ENCODE measurements around the gene CMTR2.

The CMTR2 gene

GRCh38 chr16:71276589-71277334 lies 12.4 kb downstream of the CMTR2 start:
- DNase-seq (ENCODE audit: low read depth): no peak

GRCh38 chr16:71273384-71273783 lies 15.8 kb downstream of the CMTR2 start:
- DNase-seq (ENCODE audit: low read depth): no peak

GRCh38 chr16:71264299-71264698 lies 24.9 kb downstream of the CMTR2 start:
- DNase-seq (ENCODE audit: low read depth): no peak

DNA sequence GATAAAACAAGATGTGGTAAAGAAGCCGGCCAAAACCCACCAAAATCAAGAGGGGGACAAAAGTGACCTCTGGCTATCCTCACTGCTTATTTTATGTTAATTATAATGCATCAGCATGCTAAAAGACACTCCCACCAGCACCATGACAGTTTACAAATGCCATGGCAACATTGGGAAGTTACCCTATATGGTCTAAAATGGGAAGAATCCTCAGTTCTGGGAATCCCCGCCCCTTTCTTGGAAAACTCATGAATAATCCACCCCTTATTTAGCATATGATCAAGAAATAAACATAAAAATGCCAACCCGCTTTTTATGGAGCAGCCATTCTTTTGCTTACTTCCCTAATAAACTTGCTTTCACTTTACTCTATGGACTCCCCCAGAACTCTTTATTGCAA lies 25.6 kb downstream of the CMTR2 start:
- no peak for DNase-seq (ENCODE audit: low read depth)

DNA sequence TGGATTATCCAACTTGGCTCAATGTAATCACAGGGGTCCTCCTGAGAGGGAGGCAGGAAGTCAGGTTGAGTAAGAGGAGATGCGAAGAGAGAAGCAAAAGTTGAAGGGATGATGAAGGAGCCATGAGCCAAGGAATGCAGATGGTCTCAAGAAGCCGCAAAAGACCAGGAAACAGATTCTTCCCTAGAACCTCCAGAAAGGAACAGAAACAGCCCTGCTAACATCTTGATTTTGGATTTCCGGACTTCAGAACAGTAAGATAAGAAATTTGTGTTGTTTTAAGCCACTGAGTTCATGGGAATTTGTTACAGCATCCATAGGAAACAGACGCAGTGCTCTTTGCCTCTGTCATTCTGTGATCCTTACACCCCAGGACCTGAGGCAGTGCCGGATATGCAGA lies 26.8 kb downstream of the CMTR2 start:
- no peak for DNase-seq (ENCODE audit: low read depth)

GRCh38 chr16:71260995-71261394 lies 28.2 kb downstream of the CMTR2 start:
- no peak for DNase-seq (ENCODE audit: low read depth)

DNA sequence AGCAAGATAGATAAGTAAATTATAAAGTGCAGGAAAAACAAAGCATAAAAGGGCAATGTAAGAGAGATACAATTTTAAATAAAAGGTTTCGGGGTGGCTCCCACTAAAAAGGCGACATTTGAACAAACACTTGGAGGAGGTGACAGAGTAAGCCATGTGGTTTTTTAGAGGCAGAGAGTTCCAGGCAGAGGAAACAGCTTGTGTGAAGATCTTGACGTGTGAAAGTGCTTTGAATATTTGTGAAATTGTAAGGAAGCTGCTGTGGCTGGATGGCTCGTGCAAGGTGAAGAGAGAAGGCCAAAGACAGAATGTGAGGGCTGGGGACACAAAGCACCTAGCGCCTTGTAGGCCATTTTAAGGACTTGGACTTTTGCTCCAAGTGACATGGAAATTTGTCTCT lies 30.1 kb downstream of the CMTR2 start:
- no peak for DNase-seq (ENCODE audit: low read depth)

- DNase-seq (ENCODE audit: low read depth): no peak
These were observed 30.8 kb downstream of the CMTR2 start for GRCh38 chr16:71258372-71258771.

DNA sequence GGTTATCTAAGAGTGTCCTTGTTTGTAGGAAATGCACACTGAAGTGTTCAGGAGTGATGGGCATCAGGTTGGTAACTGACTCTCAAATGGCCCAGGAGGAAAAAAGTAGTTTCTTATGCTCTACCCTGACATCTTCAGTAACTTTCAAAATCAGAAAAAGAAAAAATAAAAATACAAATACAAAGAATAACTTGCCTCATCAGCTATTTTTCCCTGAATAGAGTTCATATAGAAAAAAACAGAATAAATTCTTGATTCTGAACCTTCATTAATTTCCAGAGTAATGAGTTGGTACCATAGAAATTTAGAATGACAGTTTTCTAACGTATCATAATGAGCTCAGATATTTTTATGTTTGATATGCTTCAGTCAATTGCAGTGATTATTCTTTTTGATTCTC lies 31.4 kb downstream of the CMTR2 start:
- no peak for DNase-seq (ENCODE audit: low read depth)

- no peak for DNase-seq (ENCODE audit: low read depth)
These were observed 33.5 kb downstream of the CMTR2 start for GRCh38 chr16:71255721-71256120.

DNA sequence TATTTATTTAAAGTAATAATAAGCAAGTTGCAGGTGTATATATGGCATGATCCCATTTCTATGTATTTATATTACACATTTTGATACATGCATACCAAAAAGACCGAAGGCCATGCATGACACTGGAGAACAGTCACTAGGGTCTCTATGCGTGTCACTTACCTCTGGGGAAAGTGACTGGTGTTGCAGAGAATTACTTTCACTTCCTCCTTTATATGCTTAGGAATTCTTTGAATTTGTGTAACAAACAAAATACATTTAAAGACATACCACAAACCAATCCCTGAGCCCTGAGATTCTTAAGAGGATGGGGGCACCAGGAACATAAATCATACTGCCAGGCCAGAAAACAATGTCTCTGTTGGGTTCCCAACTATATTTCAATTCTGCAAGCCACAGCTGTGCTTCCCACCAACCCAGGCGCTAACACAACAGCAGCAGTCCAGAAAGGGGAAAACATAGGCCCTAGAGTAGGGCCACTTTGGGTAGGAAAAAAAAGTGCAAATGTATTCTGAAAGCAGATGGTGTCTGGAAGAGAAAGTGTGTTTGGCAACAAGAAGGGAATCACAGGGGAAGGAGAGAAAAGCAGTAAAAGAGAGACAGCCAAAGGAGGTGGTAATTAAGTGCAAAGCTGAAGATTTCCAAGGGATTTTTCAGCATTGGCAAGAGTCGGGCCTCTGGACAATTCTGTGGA lies 34.2 kb downstream of the CMTR2 start:
- no peak for DNase-seq (ENCODE audit: low read depth)

- DNase-seq (ENCODE audit: low read depth): no peak
These were observed 38.6 kb downstream of the CMTR2 start for GRCh38 chr16:71250461-71251235.

DNA sequence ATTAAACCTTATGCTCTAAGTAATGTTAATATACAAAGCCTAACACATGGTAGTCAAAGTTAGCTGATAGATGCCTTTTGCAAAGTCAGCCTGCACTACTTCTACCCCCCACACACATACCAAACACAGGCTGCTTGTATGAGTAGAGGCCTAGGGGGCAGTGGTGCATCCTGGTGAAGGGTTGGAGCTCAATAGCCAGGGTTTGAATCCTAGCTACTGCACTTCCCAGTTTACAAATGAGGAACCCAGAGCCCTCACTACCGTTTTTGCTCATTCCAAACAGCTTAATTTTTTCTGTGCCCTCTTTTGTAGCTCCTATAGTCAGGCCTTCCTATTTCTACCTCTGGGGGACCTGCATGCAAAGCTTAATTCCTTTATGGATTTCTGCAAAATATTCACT lies 39.8 kb downstream of the CMTR2 start:
- DNase-seq (ENCODE audit: low read depth): no peak

GRCh38 chr16:71247478-71247877 lies 41.7 kb downstream of the CMTR2 start:
- DNase-seq (ENCODE audit: low read depth): no peak

- no peak for DNase-seq (ENCODE audit: low read depth)
These were observed 42.9 kb downstream of the CMTR2 start for GRCh38 chr16:71246309-71246708.

DNA sequence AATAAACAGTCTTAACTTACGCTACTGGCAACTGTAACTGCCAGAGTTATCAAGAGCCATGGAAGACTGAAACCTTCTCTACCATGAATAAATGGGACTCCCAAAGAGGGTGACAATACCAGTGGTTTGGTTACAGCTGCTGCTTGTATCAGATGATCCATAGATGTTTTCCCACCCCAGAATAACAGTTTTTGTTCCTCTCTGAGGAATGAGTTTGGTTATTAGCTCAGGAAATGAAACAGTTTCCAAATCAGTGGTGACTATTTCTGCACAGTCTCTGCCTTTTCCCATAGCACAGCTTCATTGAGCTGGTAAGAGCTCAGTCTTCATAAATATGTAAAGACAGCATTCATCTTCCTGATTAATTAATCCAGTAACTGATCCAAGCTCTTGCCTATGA lies 44.7 kb downstream of the CMTR2 start:
- DNase-seq (ENCODE audit: low read depth): no peak

DNA sequence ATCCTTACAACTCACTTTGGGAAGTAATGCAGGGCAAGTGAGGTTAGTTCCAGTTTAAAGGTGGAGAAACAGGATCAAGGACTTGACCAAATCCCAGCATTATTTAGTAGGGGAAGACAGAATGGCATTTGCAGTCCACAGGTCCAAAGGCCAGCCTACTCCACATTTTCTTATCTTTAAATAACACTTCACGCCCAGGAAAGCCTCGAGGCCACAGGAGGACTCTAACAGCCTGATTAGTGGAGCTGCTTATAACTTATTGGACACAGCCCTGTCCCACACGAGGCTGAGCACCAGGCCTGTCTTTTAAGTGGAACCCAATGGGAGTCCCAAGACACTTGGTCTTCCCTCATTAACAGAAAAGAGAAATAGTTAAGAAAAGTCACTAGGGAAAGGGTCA lies 46.6 kb downstream of the CMTR2 start:
- no peak for DNase-seq (ENCODE audit: low read depth)

DNA sequence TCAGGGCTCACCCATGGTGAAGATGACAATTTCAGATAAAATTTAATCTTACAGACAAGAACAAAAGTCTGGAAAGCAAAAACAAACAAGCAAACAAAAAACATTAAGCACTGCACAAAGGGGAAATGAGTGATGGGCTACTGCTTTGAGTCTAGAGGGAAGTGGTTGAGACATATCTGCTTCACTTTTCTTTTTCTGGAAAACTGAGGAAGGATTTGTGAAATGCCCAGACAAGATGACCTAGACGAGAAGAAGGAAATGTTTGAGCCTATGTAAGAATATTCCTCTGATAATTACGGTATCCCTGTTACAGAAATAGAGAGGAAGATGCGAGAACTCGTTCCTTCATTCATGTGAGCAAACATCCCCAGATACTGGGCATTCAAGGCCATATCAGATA lies 47.2 kb downstream of the CMTR2 start:
- DNase-seq (ENCODE audit: low read depth): no peak

Data from fibroblast of gingiva (primary cell).